Keratinocyte (primary cell): ENCODE data around the gene DLL1. TPM values are rescaled to one million over a fixed set of nuclear protein-coding genes. Genes with fewer than 3 reads are reported as not detected.
A peak's percentile ranks its signal among the peaks of the same experiment; 100 is the strongest.
"Not testable (repeated sequence)": the region's sequence is repeated elsewhere in the genome, so short reads cannot be mapped to it uniquely, and the experiment has no call there.

Experiments
- DNase-seq: peaks from one replicate; pipeline ENCODE4 v3.0.0-alpha.2; 2011; ENCODE audit warnings: low read depth, missing footprints, low spot score
- FAIRE-seq: peaks from 2 replicates; lab custom pipeline; 2011; peaks lifted over from hg19 to GRCh38; lab: Jason Lieb, UNC
- H2AFZ ChIP-seq: 2 replicates; pipeline ENCODE4 v1.6.0; 2012; ENCODE audit warnings: low read length, control low read depth, inconsistent platforms; ENCODE audit not compliant: control insufficient read depth
- H3K27ac ChIP-seq: 2 replicates; pipeline ENCODE4 v1.5.1; 2011; ENCODE audit warnings: low read length; ENCODE audit not compliant: control insufficient read depth, insufficient read depth
- H3K27me3 ChIP-seq: 3 replicates; pipeline ENCODE4 v1.6.0; 2011; ENCODE audit warnings: low read length; ENCODE audit not compliant: control insufficient read depth, insufficient read depth; ENCODE audit errors: extremely low read depth
- H3K36me3 ChIP-seq, 2 experiments: 2 replicates in 1 of 2; 3 replicates in 1 of 2; pipeline ENCODE4 v1.5.1; 2011; ENCODE audit warnings: low read length in 2 of 2, mild to moderate bottlenecking in 1 of 2; ENCODE audit not compliant: control insufficient read depth in 2 of 2, insufficient read depth in 2 of 2; ENCODE audit errors: extremely low read depth in 1 of 2
- H3K4me1 ChIP-seq: 3 replicates; pipeline ENCODE4 v1.5.1; 2011; ENCODE audit warnings: low read length; ENCODE audit not compliant: control insufficient read depth, insufficient read depth; ENCODE audit errors: extremely low read depth
- H3K4me2 ChIP-seq: 3 replicates; pipeline ENCODE4 v1.6.0; 2011; ENCODE audit warnings: low read depth, low read length; ENCODE audit not compliant: control insufficient read depth, insufficient read depth; ENCODE audit errors: extremely low read depth
- H3K4me3 ChIP-seq, 3 experiments: fragments of 200-600 bp in 1 of 3; sonication (generic) in 1 of 3; 2 replicates in 2 of 3; 3 replicates in 1 of 3; pipeline ENCODE4 v1.5.1; 2011 to 2016; ENCODE audit warnings: low read length in 3 of 3, mild to moderate bottlenecking in 3 of 3, control low read depth in 2 of 3, inconsistent platforms in 1 of 3, low read depth in 1 of 3, mixed read lengths in 1 of 3, mixed run types in 1 of 3, moderate library complexity in 1 of 3; ENCODE audit not compliant: control insufficient read depth in 2 of 3, insufficient read depth in 2 of 3; ENCODE audit errors: extremely low read depth in 1 of 3
- H3K79me2 ChIP-seq: 2 replicates; pipeline ENCODE4 v1.6.0; 2012; ENCODE audit warnings: low read length; ENCODE audit not compliant: control insufficient read depth, insufficient read depth
- H3K9ac ChIP-seq: 3 replicates; pipeline ENCODE4 v1.6.0; 2011; ENCODE audit warnings: low read length; ENCODE audit not compliant: control insufficient read depth, insufficient read depth; ENCODE audit errors: extremely low read depth
- H3K9me1 ChIP-seq: 3 replicates; pipeline ENCODE4 v1.6.0; 2011; ENCODE audit warnings: low read length; ENCODE audit not compliant: control insufficient read depth, insufficient read depth; ENCODE audit errors: extremely low read depth
- H3K9me3 ChIP-seq: 2 replicates; pipeline ENCODE4 v1.5.1; 2012; ENCODE audit warnings: low read depth, low read length; ENCODE audit not compliant: control insufficient read depth
- H4K20me1 ChIP-seq: 3 replicates; pipeline ENCODE4 v1.6.0; 2011; ENCODE audit warnings: low read length; ENCODE audit not compliant: control insufficient read depth, insufficient read depth; ENCODE audit errors: extremely low read depth
- CTCF ChIP-seq, 3 experiments: IDR thresholded peaks in 1 of 3; conservative IDR thresholded peaks in 1 of 3; optimal IDR thresholded peaks in 1 of 3; 2 replicates in 2 of 3; 3 replicates in 1 of 3; pipeline versions ENCODE3 to v1.5.1; 2011; ENCODE audit warnings: low read length in 3 of 3, mild to moderate bottlenecking in 3 of 3, moderate library complexity in 2 of 3, control low read depth in 1 of 3, inconsistent platforms in 1 of 3; ENCODE audit not compliant: insufficient read depth in 2 of 3; ENCODE audit errors: extremely low read depth in 1 of 3
- EZH2 ChIP-seq: IDR thresholded peaks from one replicate; pipeline ENCODE4 v1.6.1; 2012; ENCODE audit warnings: inconsistent platforms, mild to moderate bottlenecking, low read length, moderate library complexity
- dilution Hi-C: fragments of 300-500 bp; cut with MboI; formaldehyde crosslinking; loops from one replicate; pipeline ENCODE4 v1.7.0; 2020; ENCODE audit warnings: low sequenced_read_pairs; ENCODE audit not compliant: extremely low pct_ligation_motif_present
- polyA minus RNA-seq, 3 experiments: library from RNA; depleted of rRNA, polyadenylated mRNA; stranded (reverse); fragments of >200 nt; gene quantifications; 1 replicate in 1 of 3; 2 replicates in 1 of 3; 3 replicates in 1 of 3; pipeline ENCODE4 v1.2.3, GENCODE V29; 2011
- polyA plus RNA-seq, 5 experiments: library from polyadenylated mRNA; depleted of rRNA in 3 of 5; stranded (reverse) in 3 of 5; stranded (forward) in 1 of 5; unstranded in 1 of 5; fragments of >200 nt; gene quantifications; 1 replicate in 1 of 5; 2 replicates in 3 of 5; 3 replicates in 1 of 5; pipeline versions ENCODE4 v1.2.1 to v1.2.3, GENCODE V29; 2011 to 2012; ENCODE audit warnings: missing spikeins in 2 of 5, low read depth in 1 of 5, low replicate concordance in 1 of 5

Gene DLL1
- polyA plus RNA-seq: 6.5 to 14.2 TPM (median 8.2 TPM) in 3 replicates
- polyA plus RNA-seq (2011; ENCODE audit: low read depth): 2.7 TPM
- polyA plus RNA-seq (2011; cell fraction: cytosol; rRNA removed): 2.3 and 4.1 TPM in 2 replicates
- polyA plus RNA-seq (2011; cell fraction: nucleus; rRNA removed): 30.2 and 36.7 TPM in 2 replicates
- polyA plus RNA-seq (2012; ENCODE audit: low replicate concordance): 2.3 and 15.9 TPM in 2 replicates
- 4.0 to 23.8 TPM (median 5.8 TPM) in 3 replicates for polyA minus RNA-seq
- polyA minus RNA-seq (2011; cell fraction: cytosol; rRNA and poly(A)+ RNA removed): 9.6 TPM
- polyA minus RNA-seq (2011; cell fraction: nucleus; rRNA and poly(A)+ RNA removed): 22.2 and 23.8 TPM in 2 replicates

DNA sequence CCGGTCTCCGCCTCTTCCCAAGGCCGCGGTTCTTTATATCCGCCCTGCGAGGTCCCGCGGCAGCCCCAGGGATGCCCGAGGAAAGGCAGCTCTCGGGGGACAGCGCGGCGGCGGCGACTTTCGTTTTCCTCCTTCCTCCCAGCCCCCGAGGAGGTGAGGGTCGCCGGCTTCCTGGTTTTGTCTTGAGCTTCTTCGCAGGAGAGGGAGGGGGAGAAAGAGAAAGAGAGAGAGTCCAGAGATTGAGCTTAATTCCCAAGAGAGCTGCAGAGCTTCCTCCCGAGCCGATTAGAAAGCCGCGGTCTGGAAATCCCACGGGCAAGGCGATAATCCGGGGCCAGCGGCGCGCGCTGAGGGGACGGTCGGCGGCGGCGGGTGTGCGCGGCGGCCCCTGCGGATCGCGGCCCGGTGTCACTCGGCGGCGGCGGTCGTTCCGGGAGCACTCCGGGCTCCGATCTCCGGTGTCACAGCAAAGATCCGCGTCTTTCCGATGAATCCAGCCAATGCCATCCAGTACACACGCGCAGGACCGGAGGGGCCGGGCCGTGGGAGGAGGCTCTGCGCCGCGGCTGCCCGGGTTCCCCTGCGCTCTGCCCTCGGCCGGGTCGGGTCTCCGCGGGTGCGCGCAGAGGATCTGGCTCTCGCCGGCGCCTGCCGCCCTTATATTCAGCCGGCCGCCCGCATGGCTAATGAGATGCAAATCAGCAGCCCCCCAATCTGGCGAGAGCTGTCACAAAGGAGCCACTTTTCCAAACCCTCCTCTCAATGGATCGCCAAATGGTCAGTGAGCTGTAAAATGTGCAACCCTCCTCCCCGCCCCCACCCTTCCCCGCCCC is at the start of gene DLL1:
DLL1 (minus strand) TSS at position 783 of the 833 bp plus-strand sequence. CDS start 939 bp downstream, outside the sequence.
- dilution Hi-C loops: no loop called here
- peak within 1 kb of the TSS; percentile 72 to 92 (median 81) for H3K4me3 ChIP-seq
- H2AFZ ChIP-seq: peak within 1 kb of the TSS; percentile 43
- no peaks in the 10 kb centered on the region for H3K9me3 ChIP-seq
- peaks cover 39% of the 10 kb centered on the region for H3K79me2 ChIP-seq
- DNase-seq (no peak), FAIRE-seq (no peak)
- no peaks in the 10 kb centered on the region for H3K27me3 ChIP-seq
- peak within 1 kb of the TSS; percentile 75 for H3K4me2 ChIP-seq
- peaks cover 10 to 15% of the 10 kb centered on the region in 2 experiments for H3K36me3 ChIP-seq
- TF ChIP-seq EZH2: no peak
- no peak for TF ChIP-seq CTCF (optimal IDR thresholded peaks at IDR 0.05 in 1 of 3, IDR thresholded peaks at IDR 0.05 in 1 of 3, conservative IDR thresholded peaks at IDR 0.05 in 1 of 3; ENCODE audit: extremely low read depth in 1 of 3, insufficient read depth in 2 of 3, low read length in 3 of 3)
- H3K9me1 ChIP-seq: no peaks in the 10 kb centered on the region
- peaks cover 43% of the 10 kb centered on the region for H3K4me1 ChIP-seq
- peaks cover 8% of the 10 kb centered on the region for H4K20me1 ChIP-seq
- H3K27ac ChIP-seq: peak within 1 kb of the TSS; percentile 52
- peak within 1 kb of the TSS; percentile 79 for H3K9ac ChIP-seq

DNA sequence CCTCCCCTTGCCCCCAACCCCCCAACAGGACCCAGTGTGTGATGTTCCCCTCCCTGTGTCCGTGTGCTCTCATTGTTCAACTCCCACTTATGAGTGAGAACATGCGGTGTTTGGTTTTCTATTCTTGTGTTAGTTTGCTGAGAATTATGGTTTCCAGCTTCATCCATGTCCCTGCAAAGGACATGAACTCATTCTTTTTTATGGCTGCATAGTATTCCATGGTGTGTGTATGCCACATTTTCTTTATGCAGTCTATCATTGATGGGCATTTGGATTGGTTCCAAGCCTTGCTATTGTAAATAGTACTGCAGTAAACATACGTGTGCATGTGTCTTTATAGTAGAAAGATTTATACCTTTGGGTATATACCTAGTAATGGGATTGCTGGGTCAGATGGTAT is 44.3 kb upstream of the DLL1 start:
- H3K4me1 ChIP-seq, H4K20me1 ChIP-seq, H3K27ac ChIP-seq, H3K9ac ChIP-seq, H2AFZ ChIP-seq, H3K4me2 ChIP-seq, H3K4me3 ChIP-seq, DNase-seq, H3K27me3 ChIP-seq, H3K9me1 ChIP-seq, FAIRE-seq, dilution Hi-C loops, H3K9me3 ChIP-seq: not testable (repeated sequence)
- Histone ChIP-seq H3K79me2 (peaks cover 21% of the 10 kb centered on the region), H3K36me3 (peaks cover 0 to 15% of the 10 kb centered on the region in 2 experiments)
